HFFc6 (cell line): ENCODE results near the gene BRD1. TPM values are rescaled to one million over a fixed set of nuclear protein-coding genes. Genes with fewer than 3 reads are reported as not detected.

Experiments
- DNase-seq: peaks from one replicate; pipeline ENCODE4 v3.0.0-alpha.2; 2018
- H3K27ac Mint-ChIP-seq: 2 replicates; pipeline ENCODE4 v1.8.0; 2020; ENCODE audit warnings: mild to moderate bottlenecking, mixed read lengths
- H3K27me3 Mint-ChIP-seq: 2 replicates; pipeline ENCODE4 v1.8.0; 2021; ENCODE audit warnings: mild to moderate bottlenecking, moderate library complexity, mixed read lengths; ENCODE audit not compliant: insufficient read depth
- H3K36me3 Mint-ChIP-seq: 2 replicates; pipeline ENCODE4 v1.8.0; 2021; ENCODE audit warnings: low read depth, mixed read lengths
- H3K4me1 Mint-ChIP-seq: 2 replicates; pipeline ENCODE4 v1.8.0; 2020; ENCODE audit warnings: low read depth, mixed read lengths
- H3K4me3 Mint-ChIP-seq: 2 replicates; pipeline ENCODE4 v1.8.0; 2020; ENCODE audit warnings: mild to moderate bottlenecking, moderate library complexity, mixed read lengths
- H3K9me3 Mint-ChIP-seq: 2 replicates; pipeline ENCODE4 v1.8.0; 2020; ENCODE audit warnings: mild to moderate bottlenecking, mixed read lengths
- total RNA-seq, 6 experiments: library from RNA; stranded (reverse); fragmentation: NEBNext Ultra II Directional; extraction: Animal tissue kit (Norgen Biotek cat#: 25700); gene quantifications; 2 replicates in 1 of 6; 3 replicates in 5 of 6; pipeline ENCODE4 v1.2.3, GENCODE V29; 2021
- TF ChIP-seq, protein P1 (sequence below): fragments of 200-600 bp; sonication (generic); IDR thresholded peaks from 2 replicates; pipeline ENCODE4 v1.5.0; 2021; ENCODE audit warnings: antibody characterized with exemption, mild to moderate bottlenecking

Gene BRD1
- total RNA-seq, 6 experiments from 2014 or later, result 17.2 to 20.8 (median 18.1) TPM

DNA sequence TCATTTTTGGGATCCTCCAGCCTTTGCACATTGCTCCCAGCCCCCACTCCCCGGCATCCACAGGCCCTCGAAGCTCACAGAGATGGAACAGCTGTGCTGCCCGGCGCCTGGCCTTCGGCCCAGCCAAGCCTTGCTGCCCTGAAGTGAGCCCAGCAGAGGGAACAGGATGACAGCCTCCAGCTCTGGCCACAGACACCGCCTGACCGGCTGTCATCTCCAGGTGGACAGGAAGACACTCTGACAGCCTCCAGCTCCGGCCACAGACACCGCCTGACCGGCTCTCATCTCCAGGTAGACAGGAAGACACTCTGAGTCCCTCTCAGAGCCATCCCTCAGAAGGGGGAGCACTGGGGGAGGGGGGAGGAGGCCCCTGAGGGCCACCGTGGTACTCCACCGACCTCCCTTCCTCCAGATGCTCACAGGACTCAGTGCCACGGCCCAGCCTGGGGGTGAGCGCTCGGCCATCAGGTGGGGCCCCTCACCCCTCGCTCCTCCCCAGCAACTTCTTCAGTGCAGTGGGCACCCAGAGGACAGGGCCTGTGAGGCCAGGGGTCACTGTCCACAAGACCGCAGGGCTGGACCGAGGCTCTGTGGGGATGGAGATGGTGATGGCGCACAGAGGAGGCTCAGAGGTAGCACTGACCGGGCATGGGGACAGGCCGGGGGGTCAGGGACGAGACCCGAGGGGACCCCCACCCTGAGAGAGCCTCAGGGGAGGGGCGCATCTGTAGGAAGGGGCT is 58.6 kb downstream of the BRD1 start:
- TF ChIP-seq, protein P1, sequence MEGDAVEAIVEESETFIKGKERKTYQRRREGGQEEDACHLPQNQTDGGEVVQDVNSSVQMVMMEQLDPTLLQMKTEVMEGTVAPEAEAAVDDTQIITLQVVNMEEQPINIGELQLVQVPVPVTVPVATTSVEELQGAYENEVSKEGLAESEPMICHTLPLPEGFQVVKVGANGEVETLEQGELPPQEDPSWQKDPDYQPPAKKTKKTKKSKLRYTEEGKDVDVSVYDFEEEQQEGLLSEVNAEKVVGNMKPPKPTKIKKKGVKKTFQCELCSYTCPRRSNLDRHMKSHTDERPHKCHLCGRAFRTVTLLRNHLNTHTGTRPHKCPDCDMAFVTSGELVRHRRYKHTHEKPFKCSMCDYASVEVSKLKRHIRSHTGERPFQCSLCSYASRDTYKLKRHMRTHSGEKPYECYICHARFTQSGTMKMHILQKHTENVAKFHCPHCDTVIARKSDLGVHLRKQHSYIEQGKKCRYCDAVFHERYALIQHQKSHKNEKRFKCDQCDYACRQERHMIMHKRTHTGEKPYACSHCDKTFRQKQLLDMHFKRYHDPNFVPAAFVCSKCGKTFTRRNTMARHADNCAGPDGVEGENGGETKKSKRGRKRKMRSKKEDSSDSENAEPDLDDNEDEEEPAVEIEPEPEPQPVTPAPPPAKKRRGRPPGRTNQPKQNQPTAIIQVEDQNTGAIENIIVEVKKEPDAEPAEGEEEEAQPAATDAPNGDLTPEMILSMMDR, result no peak
- DNase-seq, result peak; percentile 7
- Mint-ChIP-seq H3K4me1 (peaks cover 7% of the 10 kb centered on the region; the same call in 1 of the 2 replicates), H3K9me3 (peaks cover 10% of the 10 kb centered on the region), H3K36me3 (0 out of 2 replicates have a peak, but pooled peaks cover 6% of the 10 kb centered on the region), H3K27me3 (peaks cover 6% of the 10 kb centered on the region), H3K4me3 (no peak overlapping the region), H3K27ac (no peak overlapping the region)

DNA sequence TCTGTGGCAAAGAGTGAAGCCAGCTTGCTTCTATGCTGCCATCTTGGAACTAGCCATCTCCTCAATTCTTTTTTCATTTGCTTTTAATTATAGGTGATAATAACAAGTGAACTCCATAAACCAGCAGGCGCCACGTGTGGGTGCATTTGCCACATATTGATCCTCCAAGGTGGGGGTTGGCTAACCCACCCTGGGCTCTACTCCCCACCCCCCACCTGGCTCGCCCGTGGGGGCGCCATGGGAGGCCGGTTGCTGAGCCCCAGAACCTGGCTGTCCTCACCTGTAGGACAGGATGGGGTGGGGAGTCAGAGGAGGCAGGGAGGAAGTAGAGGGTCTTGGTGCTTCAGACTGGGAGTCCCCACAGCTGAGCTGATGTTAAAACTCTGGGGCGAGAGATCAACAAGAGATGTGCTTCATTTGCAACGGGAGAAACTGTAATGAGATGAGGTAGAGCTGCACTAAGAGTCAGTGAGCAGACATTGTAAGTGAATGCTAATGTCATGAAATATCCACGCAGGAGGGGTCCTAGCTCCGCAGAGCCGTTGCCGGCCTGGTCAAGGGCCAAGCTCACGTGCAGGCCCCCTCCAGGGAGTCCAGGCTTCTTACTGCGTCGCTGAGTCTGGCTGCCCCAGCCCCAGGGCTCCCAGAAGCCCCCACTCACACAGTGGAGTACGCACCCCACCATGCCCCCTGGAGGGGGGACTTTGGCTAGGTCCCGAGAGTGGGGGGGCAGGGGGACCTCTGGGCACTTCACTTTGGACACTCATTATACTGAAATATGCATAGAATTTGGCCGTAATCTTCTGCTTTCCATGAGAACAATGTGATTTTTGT is 59.4 kb downstream of the BRD1 start:
- peaks cover 7% of the 10 kb centered on the region; the same call in 1 of the 2 replicates for H3K4me1 Mint-ChIP-seq
- DNase-seq, result no peak
- TF ChIP-seq, protein P1, result peak; percentile 14; the same call in 1 of the 2 replicates
- H3K27me3 Mint-ChIP-seq, result peaks cover 8% of the 10 kb centered on the region
- H3K36me3 Mint-ChIP-seq, result 0 out of 2 replicates have a peak, but pooled peaks cover 6% of the 10 kb centered on the region
- no peak overlapping the region for H3K27ac Mint-ChIP-seq
- H3K4me3 Mint-ChIP-seq, result no peak overlapping the region
- H3K9me3 Mint-ChIP-seq, result peaks cover 10% of the 10 kb centered on the region

DNA sequence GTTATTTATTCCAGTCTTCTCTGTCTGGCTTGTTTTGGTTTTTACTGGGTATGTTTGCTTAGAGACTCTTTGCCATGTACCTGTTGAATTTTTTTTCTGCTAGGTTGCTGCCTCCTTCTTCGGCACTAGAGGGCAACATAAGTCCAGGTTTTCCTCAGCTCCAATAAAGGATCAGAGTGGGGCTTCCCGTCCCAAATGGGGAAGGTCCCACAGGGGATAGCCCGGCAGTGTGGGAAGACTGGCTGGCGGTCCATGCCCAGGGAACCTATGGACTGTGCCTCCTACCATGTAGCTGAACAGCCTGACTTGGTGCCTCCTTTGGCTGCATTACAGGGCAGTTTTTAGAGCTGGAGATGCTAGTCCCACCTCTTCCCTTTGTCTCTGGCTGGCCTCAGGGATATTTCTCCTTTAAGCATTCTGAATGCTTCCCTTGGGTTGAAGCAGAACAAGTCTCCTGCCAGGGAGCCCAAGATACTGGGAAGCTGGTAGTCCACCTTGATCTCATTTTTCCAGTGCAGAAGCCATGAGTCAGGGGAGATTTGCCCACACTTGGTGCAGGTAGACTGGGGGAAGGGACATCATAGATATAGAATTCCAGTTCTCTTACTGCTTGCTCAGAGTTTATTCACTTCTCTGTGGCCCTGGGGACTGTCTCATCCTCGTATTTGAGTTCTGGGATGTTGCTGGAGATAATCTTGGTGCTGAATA is 60.2 kb downstream of the BRD1 start:
- peaks cover 7% of the 10 kb centered on the region; the same call in 1 of the 2 replicates for H3K4me1 Mint-ChIP-seq
- peak; percentile 32 for DNase-seq
- peaks cover 11% of the 10 kb centered on the region for H3K27me3 Mint-ChIP-seq
- no peak overlapping the region for H3K4me3 Mint-ChIP-seq
- peaks cover 10% of the 10 kb centered on the region for H3K9me3 Mint-ChIP-seq
- H3K27ac Mint-ChIP-seq, result no peak overlapping the region; the same call in 1 of the 2 replicates
- TF ChIP-seq, protein P1, result peak; percentile 83
- H3K36me3 Mint-ChIP-seq, result 0 out of 2 replicates have a peak, but pooled peaks cover 6% of the 10 kb centered on the region

DNA sequence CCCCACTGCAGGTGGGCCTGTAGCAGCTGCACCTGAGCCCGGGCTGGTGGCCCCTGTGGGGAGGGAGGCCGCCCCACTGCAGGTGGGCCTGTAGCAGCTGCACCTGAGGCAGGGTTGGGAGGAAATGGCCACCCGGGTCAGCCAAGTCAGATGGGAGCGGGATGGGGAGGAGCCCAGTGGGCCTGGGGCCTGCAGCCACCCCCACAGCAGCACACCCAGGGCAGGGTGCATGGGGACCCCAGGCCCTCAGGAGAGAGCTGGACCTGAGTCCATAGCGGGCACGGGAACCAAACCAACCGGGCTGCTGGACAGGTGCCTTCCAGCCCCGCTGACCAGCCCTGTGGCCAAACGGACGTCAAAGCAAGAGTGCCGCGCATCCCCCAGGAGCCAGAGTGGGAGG is 61.7 kb downstream of the BRD1 start:
- Mint-ChIP-seq H3K36me3 (0 out of 2 replicates have a peak, but pooled peaks cover 6% of the 10 kb centered on the region), H3K9me3 (peaks cover 10% of the 10 kb centered on the region), H3K4me1 (peaks cover 7% of the 10 kb centered on the region; the same call in 1 of the 2 replicates), H3K27me3 (peaks cover 11% of the 10 kb centered on the region), H3K4me3 (no peak overlapping the region), H3K27ac (no peak overlapping the region)
- TF ChIP-seq, protein P1, result no peak
- no peak for DNase-seq
